Measurements from ENCODE around the gene UST.

The UST gene

DNA sequence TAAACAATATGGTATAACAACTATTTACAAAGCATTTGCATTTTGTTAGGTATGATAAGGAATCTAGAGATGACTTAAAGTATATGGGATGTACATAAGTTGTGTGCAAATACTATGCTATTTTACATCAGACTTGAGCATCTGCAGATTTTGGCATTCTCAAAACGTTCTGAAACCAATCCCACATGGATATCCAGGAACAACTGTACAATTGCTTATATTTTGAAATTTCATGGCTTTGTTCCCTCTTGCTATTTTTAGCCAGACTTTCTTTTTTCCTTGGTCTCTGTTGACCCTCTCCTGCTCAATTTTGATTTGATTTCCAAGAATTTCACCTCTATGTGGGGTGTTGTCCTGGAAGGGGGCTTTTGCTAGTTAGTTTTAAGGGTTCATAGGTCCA, 32.9 kb upstream of the UST start:
- TF ChIP-seq, protein P1, sequence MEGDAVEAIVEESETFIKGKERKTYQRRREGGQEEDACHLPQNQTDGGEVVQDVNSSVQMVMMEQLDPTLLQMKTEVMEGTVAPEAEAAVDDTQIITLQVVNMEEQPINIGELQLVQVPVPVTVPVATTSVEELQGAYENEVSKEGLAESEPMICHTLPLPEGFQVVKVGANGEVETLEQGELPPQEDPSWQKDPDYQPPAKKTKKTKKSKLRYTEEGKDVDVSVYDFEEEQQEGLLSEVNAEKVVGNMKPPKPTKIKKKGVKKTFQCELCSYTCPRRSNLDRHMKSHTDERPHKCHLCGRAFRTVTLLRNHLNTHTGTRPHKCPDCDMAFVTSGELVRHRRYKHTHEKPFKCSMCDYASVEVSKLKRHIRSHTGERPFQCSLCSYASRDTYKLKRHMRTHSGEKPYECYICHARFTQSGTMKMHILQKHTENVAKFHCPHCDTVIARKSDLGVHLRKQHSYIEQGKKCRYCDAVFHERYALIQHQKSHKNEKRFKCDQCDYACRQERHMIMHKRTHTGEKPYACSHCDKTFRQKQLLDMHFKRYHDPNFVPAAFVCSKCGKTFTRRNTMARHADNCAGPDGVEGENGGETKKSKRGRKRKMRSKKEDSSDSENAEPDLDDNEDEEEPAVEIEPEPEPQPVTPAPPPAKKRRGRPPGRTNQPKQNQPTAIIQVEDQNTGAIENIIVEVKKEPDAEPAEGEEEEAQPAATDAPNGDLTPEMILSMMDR (IDR thresholded peaks at IDR 0.05; ENCODE audit: extremely low read depth, missing control alignments): no peak
- no peak for DNase-seq (ENCODE audit: low spot score)

DNA sequence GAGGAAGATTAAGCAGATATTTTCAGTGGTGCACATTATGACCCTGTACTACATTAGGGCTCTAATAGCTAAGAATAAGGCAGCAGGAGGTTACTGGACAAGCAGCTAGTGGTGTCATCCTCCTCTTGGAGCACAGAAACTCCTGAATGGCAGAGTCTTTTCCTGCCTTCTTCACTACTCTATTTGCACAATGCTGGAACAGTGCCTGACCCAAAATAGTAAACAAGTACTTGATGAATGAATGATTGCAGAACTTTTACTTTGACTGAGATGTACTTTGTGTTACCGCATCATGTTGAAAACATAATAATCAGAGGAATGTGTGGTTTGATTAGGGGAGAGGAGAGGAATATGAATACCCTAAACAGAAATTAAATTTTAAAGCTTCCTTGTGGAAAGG, 30.0 kb upstream of the UST start:
- TF ChIP-seq, protein P1 (IDR thresholded peaks at IDR 0.05; ENCODE audit: extremely low read depth, missing control alignments): no peak
- no peak for DNase-seq (ENCODE audit: low spot score)

DNA sequence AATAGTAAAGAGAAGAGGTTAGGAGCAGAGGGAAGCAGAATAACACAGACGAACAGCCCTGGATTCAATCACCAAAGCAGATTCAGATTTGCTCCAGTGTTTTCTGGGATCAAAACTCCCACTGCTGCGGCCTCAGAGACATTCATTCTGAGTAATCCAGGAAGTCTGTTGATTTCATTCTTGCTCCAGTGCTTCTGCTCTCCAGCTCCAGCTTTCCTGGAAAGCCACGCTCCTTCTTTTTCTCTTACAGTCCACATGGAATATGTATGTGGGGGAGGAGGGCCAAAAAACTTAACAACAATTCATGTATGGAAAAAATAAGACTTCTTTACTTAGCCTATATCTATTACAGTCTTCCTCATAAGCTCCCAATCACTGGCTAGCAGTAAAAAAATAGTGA, 26.4 kb upstream of the UST start:
- TF ChIP-seq, protein P1 (IDR thresholded peaks at IDR 0.05; ENCODE audit: extremely low read depth, missing control alignments): no peak
- DNase-seq (ENCODE audit: low spot score): no peak

DNA sequence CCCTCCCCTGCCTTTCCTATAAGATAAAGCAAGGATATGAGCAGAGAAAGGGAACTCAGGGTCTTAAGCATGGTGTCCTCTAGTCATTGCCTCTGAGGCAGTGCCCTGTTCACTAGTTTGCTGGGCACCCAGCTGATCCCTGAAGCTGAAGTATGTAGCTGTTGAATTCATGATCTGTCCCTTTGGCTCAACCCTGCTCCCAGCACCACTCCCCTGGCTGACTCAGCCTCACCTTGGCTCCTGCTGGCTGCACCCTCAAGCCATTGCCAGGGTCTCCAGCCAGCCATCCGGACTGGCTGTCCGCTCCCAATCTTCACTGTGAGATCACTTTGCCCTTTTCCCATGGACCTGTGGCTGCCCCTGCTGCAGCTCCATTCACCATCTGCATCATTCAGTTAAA, 25.9 kb upstream of the UST start:
- TF ChIP-seq, protein P1 (IDR thresholded peaks at IDR 0.05; ENCODE audit: extremely low read depth, missing control alignments): no peak
- DNase-seq (ENCODE audit: low spot score): no peak

DNA sequence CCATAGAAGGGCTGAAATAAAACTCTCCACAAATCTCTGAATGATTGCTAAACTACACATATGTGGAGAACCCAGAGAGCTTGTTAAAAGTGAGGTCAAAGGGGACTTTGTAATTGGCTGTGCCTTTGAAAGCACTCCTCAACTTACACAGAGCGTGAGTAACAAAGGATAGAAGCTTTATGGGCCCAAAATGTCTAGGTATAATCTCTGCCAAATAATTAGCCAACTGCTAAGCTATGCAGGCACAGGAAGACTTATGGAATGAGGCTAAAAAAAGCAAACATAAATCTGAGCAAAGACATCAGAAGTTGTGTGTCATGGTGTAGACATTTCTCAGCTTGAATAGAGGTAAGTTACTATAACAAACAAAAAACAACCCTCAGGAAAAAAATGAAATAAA, 23.3 kb upstream of the UST start:
- no peak for DNase-seq (ENCODE audit: low spot score)

DNA sequence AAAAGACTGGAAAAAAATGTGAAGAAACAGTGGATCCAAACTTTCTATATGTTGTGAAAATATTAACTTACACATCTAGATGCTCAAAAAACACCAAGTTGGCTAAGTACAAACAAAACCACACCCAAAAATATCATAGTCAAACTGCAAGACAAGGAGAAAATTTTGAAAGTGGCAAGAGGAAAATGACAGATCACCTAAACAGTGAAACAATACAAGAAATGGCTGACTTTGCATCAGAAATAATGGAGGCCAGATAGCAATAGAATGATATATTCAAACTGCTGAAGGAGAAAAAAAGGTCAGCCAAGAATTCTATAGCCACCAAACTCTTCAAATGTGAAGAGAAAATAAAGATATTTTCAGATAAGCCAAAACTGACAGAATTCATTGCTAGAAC, 22.4 kb upstream of the UST start:
- TF ChIP-seq, protein P1 (IDR thresholded peaks at IDR 0.05; ENCODE audit: extremely low read depth, missing control alignments): no peak
- DNase-seq (ENCODE audit: low spot score): no peak

More for the DNA sequence above, 23.3 kb upstream of the UST start:
- TF ChIP-seq, protein P1 (IDR thresholded peaks at IDR 0.05; ENCODE audit: extremely low read depth, missing control alignments): no peak

DNA sequence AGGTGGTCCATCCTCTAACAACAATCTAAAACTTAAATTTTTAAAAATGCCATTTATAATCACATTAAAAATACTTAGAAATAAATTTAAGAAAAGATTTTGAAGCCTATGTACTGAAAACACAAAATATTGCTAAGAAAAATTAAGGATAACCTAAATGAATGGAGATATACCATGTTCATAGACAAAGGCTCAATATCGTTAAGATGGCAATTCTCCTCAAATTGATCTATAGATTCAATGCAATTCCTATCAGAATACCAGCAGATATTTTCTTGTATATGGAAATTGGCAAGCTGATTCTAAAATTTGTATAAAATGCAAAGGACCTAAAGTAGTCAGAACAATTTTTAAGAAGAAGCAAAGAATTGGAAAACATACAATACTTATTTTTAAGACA, 19.7 kb upstream of the UST start:
- no peak for DNase-seq (ENCODE audit: low spot score)
- TF ChIP-seq, protein P1 (IDR thresholded peaks at IDR 0.05; ENCODE audit: extremely low read depth, missing control alignments): no peak

Data from GM20000 (cell line).